Ovary (tissue), 9 donors: ENCODE measurements around the gene ANAPC5. TPM values are rescaled to one million over a fixed set of nuclear protein-coding genes. Genes with fewer than 3 reads are reported as not detected.

Source experiments
- DNase-seq, 5 donors: peaks; one replicate each; pipeline ENCODE4 v3.0.0-alpha.2; 2019 to 2020
- H3K27ac ChIP-seq, 2 donors: fragments of 200-600 bp; one replicate each; pipeline versions ENCODE4 v1.5.1 to v1.8.0; 2019 to 2022
- H3K27me3 ChIP-seq: fragments of 200-600 bp; one replicate; pipeline ENCODE4 v1.8.0; 2022
- H3K36me3 ChIP-seq: fragments of 200-600 bp; sonication (generic); one replicate; pipeline ENCODE4 v1.5.1; 2019
- H3K4me1 ChIP-seq: one replicate; pipeline ENCODE4 v1.8.1; 2013; ENCODE audit warnings: mild to moderate bottlenecking, moderate library complexity; ENCODE audit not compliant: insufficient read depth
- H3K4me3 ChIP-seq: fragments of 200-600 bp; sonication (generic); one replicate; pipeline ENCODE4 v1.5.1; 2017
- H3K9me3 ChIP-seq, 2 donors: fragments of 200-600 bp in 1 of 2; sonication (generic) in 1 of 2; one replicate each; pipeline versions ENCODE4 v1.5.1 to v1.8.1; 2013 to 2019; ENCODE audit warnings: mild to moderate bottlenecking in 1 of 2, moderate library complexity in 1 of 2
- CTCF ChIP-seq, 3 donors: fragments of 450-650 bp in 2 of 3; fragments of 200-600 bp in 1 of 3; IDR thresholded peaks; one replicate each; pipeline versions ENCODE4 v1.5.1 to v1.8.0; 2016 to 2022; ENCODE audit warnings: antibody characterized with exemption in 3 of 3, mild to moderate bottlenecking in 1 of 3
- EP300 ChIP-seq: sonication (generic); formaldehyde crosslinking; IDR thresholded peaks from one replicate; pipeline ENCODE4 v1.6.1; 2017; ENCODE audit warnings: antibody characterized with exemption
- POLR2A ChIP-seq: fragments of 450-650 bp; IDR thresholded peaks from one replicate; pipeline ENCODE4 v1.6.1; 2017; ENCODE audit warnings: antibody characterized with exemption, mild to moderate bottlenecking, moderate library complexity
- WGBS, 3 donors: extraction: QIAGEN DNeasy Blood & Tissue Kit in 1 of 3; methylation state at CpG; one replicate each; pipeline versions ENCODE4 v1.1.5 to v1.1.7; 2013 to 2017; 5-methylcytosine and 5-hydroxymethylcytosine counted together
- intact Hi-C, 4 donors: fragments of 100-400 bp; cut with DNase I; formaldehyde crosslinking; loops; one replicate each; pipeline versions ENCODE4 v1.11.0 to v1.15.1; 2022 to 2023
- polyA plus RNA-seq, 2 donors: library from polyadenylated mRNA; stranded (reverse); fragments of 200-250 nt in 1 of 2; fragments of 350-450 nt in 1 of 2; fragmentation: Illumina TruSeq in 1 of 2; extraction: RNeasy Lipid Tissue Mini Kit (QIAGEN cat#74804) in 1 of 2; gene quantifications; one replicate each; pipeline ENCODE4 v1.2.3, GENCODE V29; 2013 to 2014
- total RNA-seq, 7 donors: library from RNA; depleted of rRNA in 2 of 7; stranded (reverse); fragments of >200 nt in 2 of 7; fragmentation: NEBNext Ultra II Directional in 3 of 7; extraction: Animal tissue kit (Norgen Biotek cat#: 25700) in 3 of 7; gene quantifications; one replicate each; pipeline versions ENCODE4 v1.1.0 to v1.2.4, GENCODE V29; 2016 to 2023
- donor health status: DM: no; HTN: no; CAD: no; lungs with moderate emphysema.
- donor health status: DM: no; HTN: no; CAD: no.
- donor health status: Bipolar disorder and iron deficiency.
- donor health status: DM: yes; HTN: yes; CAD: no.
- donor health status: DM: no; HTN: no; CAD: no.
- donor health status: DM: yes; HTN: yes; CAD: no.

ANAPC5 gene
- total and polyA plus RNA-seq, 9 donors: 58.1 to 149 (median 78.9) TPM

DNA sequence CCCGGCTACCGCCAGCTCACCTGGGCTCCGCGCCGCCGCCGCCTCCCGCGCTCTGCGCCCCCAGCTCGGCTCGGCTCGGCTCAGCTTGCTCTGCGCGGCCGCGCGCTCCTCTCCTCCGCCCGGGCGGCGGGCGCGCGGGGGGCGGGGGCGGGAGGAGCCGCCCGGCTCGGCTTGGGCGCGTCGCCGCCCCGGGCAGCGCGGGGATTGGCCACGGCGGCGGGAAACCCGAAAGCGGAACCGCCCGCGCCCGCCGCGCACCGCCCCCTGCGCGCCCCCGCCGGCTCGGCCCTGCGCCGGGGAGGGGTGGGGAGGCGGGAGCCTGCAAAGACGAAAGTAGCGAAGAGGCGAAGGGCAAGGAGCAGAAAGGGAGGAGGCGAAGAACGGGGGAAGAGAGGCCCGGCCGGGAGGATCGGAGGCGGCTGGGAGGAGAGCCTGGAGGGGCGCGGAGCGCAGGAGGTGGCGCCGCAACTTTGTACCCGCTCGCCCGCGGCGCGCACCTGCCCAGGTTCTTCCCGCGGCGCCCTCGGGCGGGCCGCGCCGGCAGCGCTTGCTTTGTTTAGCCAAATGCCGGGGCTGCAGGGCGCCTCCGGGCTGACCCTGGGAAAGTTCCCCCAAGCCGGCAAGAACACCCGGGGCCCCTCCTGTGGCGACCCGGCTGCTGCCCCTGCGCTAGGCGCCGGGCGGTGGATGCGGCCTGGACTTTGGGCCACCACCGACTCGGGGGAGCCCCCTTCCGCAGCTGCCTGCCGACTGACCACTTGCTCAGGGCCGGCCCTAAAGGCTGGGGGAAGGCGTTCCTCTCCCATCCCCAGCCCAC lies 55.4 kb downstream of the ANAPC5 start, which contains the start of gene CAMKK2:
TSS of gene CAMKK2 (minus strand) at position 92 of the 817 bp plus-strand sequence. CDS start 22,183 bp downstream, outside the sequence.
- no peaks in the 10 kb centered on the region for H3K9me3 ChIP-seq
- H3K4me1 ChIP-seq: peaks cover 8% of the 10 kb centered on the region
- DNase-seq: peak; percentile 81 to 90 (median 84)
- no peaks in the 10 kb centered on the region for H3K27me3 ChIP-seq
- intact Hi-C loops: no loop called here
- H3K4me3 ChIP-seq: peak within 1 kb of the TSS; percentile 85
- TF ChIP-seq POLR2A (peak; percentile 47), CTCF (IDR thresholded peaks at IDR 0.05) (peak in 2 of 3 donors; percentile 26 to 30), EP300 (no peak)
- peak within 1 kb of the TSS; percentile 89 to 90 for H3K27ac ChIP-seq
- H3K36me3 ChIP-seq: no peaks in the 10 kb centered on the region
- WGBS, 3 donors: 1% methylated on average over 69 to 97 of the region's 104 CpGs

DNA sequence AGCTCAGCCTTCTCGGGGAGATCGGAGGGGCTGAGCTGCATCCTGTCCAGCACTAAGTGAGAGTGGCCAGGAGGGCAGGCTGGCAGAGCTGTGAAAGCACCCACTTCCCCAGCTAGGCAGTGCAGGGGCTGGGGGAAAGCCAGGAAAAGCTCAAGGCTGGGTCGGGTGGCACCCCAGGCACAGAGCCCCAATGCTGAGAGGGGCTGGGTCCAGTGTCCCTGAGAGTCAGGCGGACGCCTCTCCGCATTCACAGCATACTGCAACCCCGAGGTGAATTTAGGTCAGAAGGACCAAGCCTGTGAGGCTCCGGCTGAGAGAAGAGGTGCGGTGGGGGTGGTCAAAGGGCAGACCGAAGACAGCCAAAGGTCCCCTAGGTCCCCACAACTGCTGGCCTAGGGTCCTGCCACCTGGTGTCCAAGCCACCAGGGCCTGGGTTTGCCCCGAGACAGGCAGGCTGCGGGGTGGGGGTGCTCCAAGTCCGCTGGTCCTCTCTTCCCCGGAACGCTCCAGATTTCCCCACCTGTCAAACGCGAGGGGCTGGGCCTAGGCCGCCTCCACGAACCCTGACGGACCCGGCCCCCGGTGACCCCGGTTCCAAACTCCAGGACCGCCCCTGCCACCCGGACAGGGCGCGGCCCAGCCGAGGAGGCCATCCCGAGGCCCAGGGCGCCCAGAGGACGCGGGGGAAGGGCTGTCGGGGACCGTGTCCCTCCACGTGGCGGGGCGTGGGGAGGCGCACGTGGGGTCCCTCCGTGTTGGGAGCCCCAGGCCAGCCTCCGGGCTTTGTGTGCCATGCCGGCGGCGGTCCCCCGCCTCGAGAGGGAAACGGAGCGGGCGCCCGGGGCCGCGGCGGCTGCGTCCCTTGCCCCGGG lies 56.2 kb downstream of the ANAPC5 start:
- Histone ChIP-seq H3K27ac (peak overlapping the region; percentile 89 to 90), H3K9me3 (no peaks in the 10 kb centered on the region), H3K27me3 (no peaks in the 10 kb centered on the region), H3K4me3 (peak overlapping the region; percentile 85), H3K4me1 (peaks cover 8% of the 10 kb centered on the region), H3K36me3 (no peaks in the 10 kb centered on the region)
- peak in 3 of 5 donors; percentile 35 to 64 (median 47) for DNase-seq
- TF ChIP-seq CTCF (IDR thresholded peaks at IDR 0.05): no peak
- peak; percentile 5 for TF ChIP-seq POLR2A
- intact Hi-C loops: no loop called here
- 1 to 2% (median 1%) methylated on average over 9 to 55 of the region's 55 CpGs for WGBS, 3 donors

GRCh38 chr12:121295116-121295745 lies 57.0 kb downstream of the ANAPC5 start:
- no peak for DNase-seq
- Histone ChIP-seq H3K4me1 (peaks cover 8% of the 10 kb centered on the region), H3K9me3 (no peaks in the 10 kb centered on the region), H3K36me3 (no peaks in the 10 kb centered on the region), H3K4me3 (peak overlapping the region; percentile 85), H3K27me3 (no peaks in the 10 kb centered on the region), H3K27ac (peak overlapping the region in 1 of 2 donors; percentile 90)
- intact Hi-C loops: no loop called here
- WGBS, 3 donors: 35 to 40% (median 37%) methylated on average over 7 of the region's 7 CpGs
- TF ChIP-seq CTCF (IDR thresholded peaks at IDR 0.05): no peak
- no peak for TF ChIP-seq POLR2A
- no peak for TF ChIP-seq EP300
